IMR-90 (cell line): ENCODE measurements around the gene ARMH4. TPM values are rescaled to one million over a fixed set of nuclear protein-coding genes. Genes with fewer than 3 reads are reported as not detected.
A peak's percentile ranks its signal among the peaks of the same experiment; 100 is the strongest.

Experiments used
- ATAC-seq: fragments of 200-7000 bp; cut with Tn5 transposase; 2 replicates; pipeline ENCODE4 v1.9.1; 2020; ENCODE audit warnings: low read depth, mild to moderate bottlenecking, moderate library complexity
- BruUV-seq: library from RNA; stranded (reverse); fragments of 400-500 nt; replicated peaks from 2 replicates; lab custom pipeline; 2021; lab: Mats Ljungman, UMichigan
- CTCF ChIA-PET: fragments of 300-600 bp; formaldehyde crosslinking; extraction: SDS; loops from one replicate; lab custom pipeline; 2021; ENCODE audit warnings: antibody characterized with exemption; lab: Yijun Ruan, JAX
- POLR2A ChIA-PET: fragments of 300-600 bp; sonication (Branson Sonifier 250); formaldehyde crosslinking; loops from one replicate; lab custom pipeline; 2022; ENCODE audit warnings: antibody characterized with exemption; ENCODE audit not compliant: unreplicated experiment; lab: Charles Lee
- DNase-seq: peaks from one replicate; pipeline ENCODE4 v3.0.0; 2013
- H2AFZ ChIP-seq: replicated peaks from 2 replicates; pipeline ENCODE3; 2013; ENCODE audit warnings: low read length, mild to moderate bottlenecking; ENCODE audit not compliant: poor library complexity
- H2AK5ac ChIP-seq: 2 replicates; pipeline ENCODE4 v1.6.1; 2013; ENCODE audit warnings: low read depth, low read length, inconsistent platforms
- H2AK9ac ChIP-seq: replicated peaks from 2 replicates; pipeline ENCODE3; 2013; ENCODE audit warnings: mild to moderate bottlenecking, low read depth, low read length, moderate library complexity; ENCODE audit not compliant: poor library complexity
- H2BK120ac ChIP-seq: 2 replicates; pipeline ENCODE4 v1.6.1; 2013; ENCODE audit warnings: low read depth, low read length, inconsistent platforms
- H2BK15ac ChIP-seq: 3 replicates; pipeline ENCODE4 v1.6.1; 2013; ENCODE audit warnings: low read depth, low read length, inconsistent platforms
- H2BK20ac ChIP-seq: 2 replicates; pipeline ENCODE4 v1.6.1; 2013; ENCODE audit warnings: low read depth, mild to moderate bottlenecking, inconsistent platforms, low read length, moderate library complexity
- H2BK5ac ChIP-seq: 2 replicates; pipeline ENCODE4 v1.6.1; 2013; ENCODE audit warnings: mild to moderate bottlenecking, low read depth, low read length, inconsistent platforms; ENCODE audit not compliant: poor library complexity, severe bottlenecking
- H3K14ac ChIP-seq: replicated peaks from 2 replicates; pipeline ENCODE4 v1.6.1; 2013; ENCODE audit warnings: low read depth, low read length, inconsistent platforms
- H3K18ac ChIP-seq: 2 replicates; pipeline ENCODE4 v1.6.1; 2013; ENCODE audit warnings: low read depth, low read length, control low read depth
- H3K23ac ChIP-seq: 2 replicates; pipeline ENCODE4 v1.6.1; 2013; ENCODE audit warnings: low read depth, low read length, inconsistent platforms
- H3K27ac ChIP-seq: 2 replicates; pipeline ENCODE4 v1.5.1; 2013; ENCODE audit warnings: mild to moderate bottlenecking, control low read depth, low read length; ENCODE audit not compliant: insufficient read depth
- H3K27me3 ChIP-seq: 2 replicates; pipeline ENCODE4 v1.6.1; 2013; ENCODE audit warnings: low read length; ENCODE audit not compliant: control insufficient read depth, insufficient read depth
- H3K36me3 ChIP-seq: 2 replicates; pipeline ENCODE4 v1.6.1; 2013; ENCODE audit warnings: low read length, mixed read lengths; ENCODE audit not compliant: control insufficient read depth, insufficient read depth
- H3K4ac ChIP-seq: 2 replicates; pipeline ENCODE4 v1.6.1; 2013; ENCODE audit warnings: low read depth, low read length, inconsistent platforms
- H3K4me1 ChIP-seq: 2 replicates; pipeline ENCODE4 v1.6.1; 2013; ENCODE audit warnings: low read length, mixed read lengths; ENCODE audit not compliant: control insufficient read depth, insufficient read depth
- H3K4me2 ChIP-seq: 2 replicates; pipeline ENCODE4 v1.6.1; 2013; ENCODE audit warnings: low read depth, mild to moderate bottlenecking, control low read depth, low read length, moderate library complexity
- H3K4me3 ChIP-seq: 2 replicates; pipeline ENCODE4 v1.5.1; 2013; ENCODE audit warnings: low read depth, mild to moderate bottlenecking, control low read depth, low read length, moderate library complexity; ENCODE audit not compliant: insufficient read depth
- H3K56ac ChIP-seq: 2 replicates; pipeline ENCODE4 v1.6.1; 2013; ENCODE audit warnings: low read length, inconsistent platforms; ENCODE audit not compliant: insufficient read depth; ENCODE audit errors: extremely low read depth
- H3K79me1 ChIP-seq, 2 experiments: 2 replicates each; pipeline ENCODE4 v1.6.1; 2013; ENCODE audit warnings: low read length in 2 of 2, inconsistent platforms in 1 of 2, low read depth in 1 of 2
- H3K9ac ChIP-seq: 2 replicates; pipeline ENCODE4 v1.6.1; 2013; ENCODE audit warnings: low read depth, low read length, control low read depth
- H3K9me1 ChIP-seq: 2 replicates; pipeline ENCODE4 v1.6.1; 2013; ENCODE audit warnings: low read length, inconsistent platforms; ENCODE audit not compliant: insufficient read depth
- H3K9me3 ChIP-seq: 2 replicates; pipeline ENCODE4 v1.6.1; 2013; ENCODE audit warnings: low read length; ENCODE audit not compliant: control insufficient read depth, insufficient read depth
- H4K20me1 ChIP-seq: 2 replicates; pipeline ENCODE4 v1.6.1; 2013; ENCODE audit warnings: low read length, inconsistent platforms; ENCODE audit not compliant: insufficient read depth
- H4K5ac ChIP-seq: 2 replicates; pipeline ENCODE4 v1.6.1; 2013; ENCODE audit warnings: mild to moderate bottlenecking, low read depth, low read length, control low read depth
- H4K8ac ChIP-seq, 2 experiments: 2 replicates each; pipeline ENCODE4 v1.6.1; 2013; ENCODE audit warnings: low read depth in 2 of 2, low read length in 2 of 2, control low read depth in 1 of 2, inconsistent platforms in 1 of 2
- H4K91ac ChIP-seq: 2 replicates; pipeline ENCODE4 v1.6.1; 2013; ENCODE audit warnings: low read depth, low read length, inconsistent platforms; ENCODE audit not compliant: insufficient read depth
- BHLHE40 ChIP-seq: fragments of 150-350 bp; IDR thresholded peaks from 2 replicates; pipeline ENCODE4 v1.6.1; 2016; ENCODE audit warnings: mild to moderate bottlenecking, low read depth, low read length
- CHD1 ChIP-seq: IDR thresholded peaks from 2 replicates; pipeline ENCODE4 v1.6.1; 2012; ENCODE audit warnings: low read depth, low read length, improper control_type of control experiment
- FOS ChIP-seq: fragments of 150-350 bp; IDR thresholded peaks from 2 replicates; pipeline ENCODE4 v1.6.1; 2016; ENCODE audit warnings: low read depth, low read length
- MAFK ChIP-seq: IDR thresholded peaks from 2 replicates; pipeline ENCODE4 v1.6.1; 2012; ENCODE audit warnings: low read depth, low read length, improper control_type of control experiment
- MAZ ChIP-seq: IDR thresholded peaks from 2 replicates; pipeline ENCODE4 v1.6.1; 2012; ENCODE audit warnings: low read depth, mild to moderate bottlenecking, low read length, improper control_type of control experiment, moderate library complexity, borderline replicate concordance
- NFE2L2 ChIP-seq: fragments of 150-350 bp; IDR thresholded peaks from 2 replicates; pipeline ENCODE4 v1.6.1; 2016; ENCODE audit warnings: low read depth, mild to moderate bottlenecking, low read length
- POLR2A ChIP-seq: IDR thresholded peaks from 2 replicates; pipeline ENCODE4 v1.6.1; 2012; ENCODE audit warnings: mild to moderate bottlenecking, low read depth, low read length
- RAD21 ChIP-seq: IDR thresholded peaks from 2 replicates; pipeline ENCODE4 v1.6.1; 2012; ENCODE audit warnings: low read length, improper control_type of control experiment
- RCOR1 ChIP-seq: IDR thresholded peaks from 2 replicates; pipeline ENCODE4 v1.6.1; 2012; ENCODE audit warnings: mild to moderate bottlenecking, low read length, improper control_type of control experiment; ENCODE audit not compliant: insufficient replicate concordance
- RFX5 ChIP-seq: IDR thresholded peaks from 2 replicates; pipeline ENCODE4 v1.8.0; 2012; ENCODE audit warnings: low read depth, mild to moderate bottlenecking, low read length, moderate library complexity
- WGBS, 2 experiments: methylation state at CpG; one replicate each; pipeline versions ENCODE4 v1.1.5 to v1.1.7; 2013; ENCODE audit warnings: missing lambda C conversion rate in 2 of 2; ENCODE audit not compliant: insufficient read length in 1 of 2; ENCODE audit errors: extremely low coverage in 2 of 2; 5-methylcytosine and 5-hydroxymethylcytosine counted together
- dilution Hi-C: fragments of 300-500 bp; cut with HindIII; formaldehyde crosslinking; loops from one replicate; pipeline ENCODE4 v1.14.3; 2018; ENCODE audit warnings: low sequenced_read_pairs; ENCODE audit not compliant: unreplicated experiment
- in situ Hi-C: fragments of 300-500 bp; cut with MboI; formaldehyde crosslinking; loops from 3 replicates; pipeline ENCODE4 v1.14.3; 2019; ENCODE audit warnings: low sequenced_read_pairs, inconsistent platforms, mixed read lengths
- intact Hi-C: fragments of 100-400 bp; cut with micrococcal nuclease; formaldehyde crosslinking; loops from 2 replicates; pipeline ENCODE4 v1.10.0; 2022
- polyA plus RNA-seq, 3 experiments: library from polyadenylated mRNA; depleted of rRNA; stranded (reverse); fragments of >200 nt; gene quantifications; 2 replicates each; pipeline ENCODE4 v1.2.3, GENCODE V29; 2012; ENCODE audit warnings: low replicate concordance in 1 of 3
- total RNA-seq: library from RNA; depleted of rRNA; stranded (reverse); fragments of >200 nt; gene quantifications from 2 replicates; pipeline ENCODE4 v1.2.3, GENCODE V29; 2012
- TF ChIP-seq, protein P1 (sequence below): fragments of 150-350 bp; IDR thresholded peaks from 2 replicates; pipeline ENCODE4 v1.6.1; 2017; ENCODE audit warnings: mild to moderate bottlenecking, antibody characterized with exemption, low read length, low read depth
- TF ChIP-seq, protein P2 (sequence below): fragments of 150-350 bp; IDR thresholded peaks from 2 replicates; pipeline ENCODE4 v1.6.1; 2016; ENCODE audit warnings: low read depth, mild to moderate bottlenecking, low read length, moderate library complexity, borderline replicate concordance

The ARMH4 gene
- total and polyA plus RNA-seq, 2 of the 4 experiments (the other 2 are of a cell fraction) = 4.6 to 5.6 TPM

DNA sequence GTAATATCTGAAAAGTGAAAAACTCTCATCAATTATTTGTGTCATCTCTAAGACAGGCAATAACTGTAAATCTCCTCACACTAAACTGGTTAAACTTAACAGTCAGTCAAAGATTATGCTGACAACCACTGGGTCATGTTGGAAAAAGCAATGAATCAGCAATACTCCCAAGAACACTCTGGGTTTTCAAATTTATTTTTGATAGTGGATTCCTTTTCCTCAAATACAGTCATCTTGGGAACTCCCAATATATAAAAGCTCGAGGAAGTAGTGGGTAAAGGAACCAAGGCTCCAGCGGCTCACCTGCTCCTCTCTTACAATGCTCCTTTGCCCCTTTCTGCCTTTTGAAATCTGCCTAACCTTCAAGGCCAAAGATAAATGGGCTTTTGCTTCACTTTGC is 70.0 kb downstream of the ARMH4 start:
- H3K27ac ChIP-seq = peak overlapping the region; percentile 60
- TF ChIP-seq, protein P1, sequence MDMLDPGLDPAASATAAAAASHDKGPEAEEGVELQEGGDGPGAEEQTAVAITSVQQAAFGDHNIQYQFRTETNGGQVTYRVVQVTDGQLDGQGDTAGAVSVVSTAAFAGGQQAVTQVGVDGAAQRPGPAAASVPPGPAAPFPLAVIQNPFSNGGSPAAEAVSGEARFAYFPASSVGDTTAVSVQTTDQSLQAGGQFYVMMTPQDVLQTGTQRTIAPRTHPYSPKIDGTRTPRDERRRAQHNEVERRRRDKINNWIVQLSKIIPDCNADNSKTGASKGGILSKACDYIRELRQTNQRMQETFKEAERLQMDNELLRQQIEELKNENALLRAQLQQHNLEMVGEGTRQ = no peak
- TF ChIP-seq BHLHE40 (no peak), FOS (no peak), MAFK (peak; percentile 91), POLR2A (no peak), NFE2L2 (peak; percentile 57; the same call in 1 of the 2 replicates), CHD1 (no peak), MAZ (no peak), RFX5 (no peak), RAD21 (no peak), RCOR1 (no peak)
- TF ChIP-seq, protein P2, sequence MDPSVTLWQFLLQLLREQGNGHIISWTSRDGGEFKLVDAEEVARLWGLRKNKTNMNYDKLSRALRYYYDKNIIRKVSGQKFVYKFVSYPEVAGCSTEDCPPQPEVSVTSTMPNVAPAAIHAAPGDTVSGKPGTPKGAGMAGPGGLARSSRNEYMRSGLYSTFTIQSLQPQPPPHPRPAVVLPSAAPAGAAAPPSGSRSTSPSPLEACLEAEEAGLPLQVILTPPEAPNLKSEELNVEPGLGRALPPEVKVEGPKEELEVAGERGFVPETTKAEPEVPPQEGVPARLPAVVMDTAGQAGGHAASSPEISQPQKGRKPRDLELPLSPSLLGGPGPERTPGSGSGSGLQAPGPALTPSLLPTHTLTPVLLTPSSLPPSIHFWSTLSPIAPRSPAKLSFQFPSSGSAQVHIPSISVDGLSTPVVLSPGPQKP = no peak
- ChIA-PET CTCF (interaction anchor here (1.4 kb wide), 1 partner anchor 10 kb away, joined by 3 read pairs; no protein-coding TSS in a partner anchor), POLR2A (no interaction called here)
- dilution Hi-C loops (no loop called here), in situ Hi-C loops (no loop called here), intact Hi-C loops (no loop called here)
- peaks cover 20% of the 10 kb centered on the region for H3K9me1 ChIP-seq
- H2BK20ac ChIP-seq = peak overlapping the region; percentile 95
- H3K56ac ChIP-seq = peak overlapping the region; percentile 83; the same call in 1 of the 2 replicates
- ATAC-seq (no peak), DNase-seq (peak; percentile 51)
- peaks cover 2% of the 10 kb centered on the region; the same call in 1 of the 2 replicates for H3K27me3 ChIP-seq
- WGBS, 2 experiments = no CpG with 5 or more reads among the region's 2 CpGs
- H3K23ac ChIP-seq = peak overlapping the region; percentile 87
- H3K9me3 ChIP-seq = no peaks in the 10 kb centered on the region
- H2BK15ac ChIP-seq = peak overlapping the region; percentile 81; the same call in 2 of the 3 replicates
- H3K4ac ChIP-seq = peak overlapping the region; percentile 90
- H4K8ac ChIP-seq = peak overlapping the region in 1 of 2 experiments; percentile 84; a peak in 3 of 4 replicates
- no peak overlapping the region for H3K9ac ChIP-seq
- H4K5ac ChIP-seq = peak overlapping the region; percentile 52; the same call in 1 of the 2 replicates
- no peaks in the 10 kb centered on the region for H3K36me3 ChIP-seq
- peak overlapping the region; percentile 81; the same call in 1 of the 2 replicates for H4K91ac ChIP-seq
- no TSS peak for BruUV-seq
- H3K4me2 ChIP-seq = peak overlapping the region; percentile 25; the same call in 1 of the 2 replicates
- H3K4me3 ChIP-seq = no peak overlapping the region
- H3K14ac ChIP-seq = peak overlapping the region; percentile 72
- peak overlapping the region; percentile 81 for H2AFZ ChIP-seq
- H2BK120ac ChIP-seq = peak overlapping the region; percentile 98
- H2BK5ac ChIP-seq = peak overlapping the region; percentile 43
- peak overlapping the region; percentile 74 for H3K18ac ChIP-seq
- peak overlapping the region; percentile 69; the same call in 1 of the 2 replicates for H2AK5ac ChIP-seq
- H2AK9ac ChIP-seq = peak overlapping the region; percentile 65
- no peaks in the 10 kb centered on the region for H4K20me1 ChIP-seq
- H3K79me1 ChIP-seq = no peaks in the 10 kb centered on the region
- peaks cover 16% of the 10 kb centered on the region for H3K4me1 ChIP-seq
